ENCODE results near the gene AGAP3.

AGAP3 gene

GRCh38 chr7:151179287-151179860 lies 93.1 kb downstream of the AGAP3 start:
- DNase-seq (ENCODE audit: extremely low read depth in 1 of 2, low read depth in 1 of 2), result no peak

- no peak for DNase-seq (ENCODE audit: extremely low read depth in 1 of 2, low read depth in 1 of 2)
These were observed 93.7 kb downstream of the AGAP3 start for GRCh38 chr7:151179946-151180345.

- no peak for DNase-seq (ENCODE audit: extremely low read depth in 1 of 2, low read depth in 1 of 2)
These were observed 94.7 kb downstream of the AGAP3 start for GRCh38 chr7:151181011-151181431.

- DNase-seq (ENCODE audit: extremely low read depth in 1 of 2, low read depth in 1 of 2), result no peak
These were observed 99.7 kb downstream of the AGAP3 start for GRCh38 chr7:151185762-151186639.

GRCh38 chr7:151186640-151187408 lies 100.5 kb downstream of the AGAP3 start, which contains the start of gene ASB10:
Gene ASB10 (minus strand): TSS chr7:151187250. CDS start chr7:151187130, 120 bp downstream.
- no peak for DNase-seq (ENCODE audit: extremely low read depth in 1 of 2, low read depth in 1 of 2)

- DNase-seq (ENCODE audit: extremely low read depth in 1 of 2, low read depth in 1 of 2), result no peak
These were observed 101.4 kb downstream of the AGAP3 start for GRCh38 chr7:151187409-151188251.

GRCh38 chr7:151188252-151188542 lies 101.9 kb downstream of the AGAP3 start:
- DNase-seq (ENCODE audit: extremely low read depth in 1 of 2, low read depth in 1 of 2), result no peak

- no peak for DNase-seq (ENCODE audit: extremely low read depth in 1 of 2, low read depth in 1 of 2)
These were observed 102.8 kb downstream of the AGAP3 start for GRCh38 chr7:151189038-151189437.

GRCh38 chr7:151191544-151191943 lies 105.3 kb downstream of the AGAP3 start:
- DNase-seq (ENCODE audit: extremely low read depth in 1 of 2, low read depth in 1 of 2), result no peak

GRCh38 chr7:151192002-151192539 lies 105.8 kb downstream of the AGAP3 start:
- DNase-seq (ENCODE audit: extremely low read depth in 1 of 2, low read depth in 1 of 2), result no peak

- DNase-seq (ENCODE audit: extremely low read depth in 1 of 2, low read depth in 1 of 2), result no peak
These were observed 107.1 kb downstream of the AGAP3 start for GRCh38 chr7:151193203-151193978.
